Panc1 (cell line): Measurements from ENCODE around the gene DAPK1. TPM values are rescaled to one million over a fixed set of nuclear protein-coding genes. Genes with fewer than 3 reads are reported as not detected.

Experiments
- ATAC-seq: fragments of 200-7000 bp; cut with Tn5 transposase; 2 replicates; pipeline ENCODE4 v1.9.1; 2020; ENCODE audit warnings: mild to moderate bottlenecking, moderate library complexity
- BruUV-seq: library from RNA; stranded (reverse); fragments of 400-500 nt; replicated peaks from 2 replicates; lab custom pipeline; 2021; lab: Mats Ljungman, UMichigan
- CTCF ChIA-PET: fragments of 300-600 bp; sonication (Branson Sonifier 250); formaldehyde crosslinking; loops from one replicate; lab custom pipeline; 2022; ENCODE audit warnings: antibody characterized with exemption; lab: Charles Lee
- POLR2A ChIA-PET: fragments of 300-600 bp; sonication (Branson Sonifier 250); formaldehyde crosslinking; loops from one replicate; lab custom pipeline; 2022; ENCODE audit warnings: antibody characterized with exemption; lab: Charles Lee
- DNase-seq: peaks from one replicate; pipeline ENCODE4 v3.0.0-alpha.2; 2010; ENCODE audit warnings: low read depth, low spot score
- H3K27ac ChIP-seq: 2 replicates; pipeline ENCODE4 v1.5.1; 2011; ENCODE audit warnings: mild to moderate bottlenecking, low read length, inconsistent platforms
- H3K27me3 ChIP-seq: fragments of 200-500 bp; sonication (Bioruptor generic); 2 replicates; pipeline ENCODE4 v1.6.0; 2014; ENCODE audit warnings: low read length, inconsistent platforms; ENCODE audit not compliant: control insufficient read depth, insufficient read depth
- H3K36me3 ChIP-seq: fragments of 200-500 bp; sonication (Bioruptor generic); 2 replicates; pipeline ENCODE4 v1.5.1; 2014; ENCODE audit warnings: inconsistent platforms, mild to moderate bottlenecking, low read length, moderate library complexity; ENCODE audit not compliant: control insufficient read depth, insufficient read depth
- H3K4me1 ChIP-seq: 2 replicates; pipeline ENCODE4 v1.5.1; 2011; ENCODE audit warnings: inconsistent platforms, mild to moderate bottlenecking, low read length, moderate library complexity; ENCODE audit not compliant: control insufficient read depth, insufficient read depth
- H3K4me3 ChIP-seq, 2 experiments: 2 replicates each; pipeline ENCODE4 v1.5.1; 2011 to 2012; ENCODE audit warnings: low read depth in 2 of 2, low read length in 2 of 2, mild to moderate bottlenecking in 2 of 2, inconsistent platforms in 1 of 2, moderate library complexity in 1 of 2
- H3K9me3 ChIP-seq: fragments of 200-500 bp; sonication (Bioruptor generic); 2 replicates; pipeline ENCODE4 v1.5.1; 2014; ENCODE audit warnings: low read depth, mild to moderate bottlenecking, inconsistent platforms, low read length, moderate library complexity; ENCODE audit not compliant: control insufficient read depth, insufficient read depth
- CTCF ChIP-seq: fragments of 450-650 bp; IDR thresholded peaks from 2 replicates; pipeline ENCODE4 v1.5.1; 2017; ENCODE audit warnings: mild to moderate bottlenecking
- POLR2AphosphoS5 ChIP-seq: IDR thresholded peaks from 2 replicates; pipeline ENCODE4 v1.6.1; 2012; ENCODE audit warnings: mild to moderate bottlenecking, low read depth, low read length, moderate library complexity
- REST ChIP-seq, 2 experiments: IDR thresholded peaks; 2 replicates each; pipeline ENCODE4 v1.6.1; 2011 to 2012; ENCODE audit warnings: low read depth in 2 of 2, control low read depth in 1 of 2, low read length in 1 of 2, mild to moderate bottlenecking in 1 of 2, moderate library complexity in 1 of 2; ENCODE audit not compliant: insufficient read depth in 1 of 2
- SIN3A ChIP-seq: IDR thresholded peaks from 2 replicates; pipeline ENCODE4 v1.6.1; 2012; ENCODE audit warnings: low read depth, mild to moderate bottlenecking, low read length, moderate library complexity, borderline replicate concordance; ENCODE audit not compliant: insufficient read depth
- TCF7L2 ChIP-seq: IDR thresholded peaks from 2 replicates; pipeline ENCODE4 v1.6.1; 2011; ENCODE audit warnings: mild to moderate bottlenecking, low read depth, low read length, inconsistent platforms
- in situ Hi-C: cut with HindIII; loops from 2 replicates; pipeline ENCODE4 v1.10.0; 2016; ENCODE audit warnings: low sequenced_read_pairs, low pct_unique_long_range_greater_than_20kb
- intact Hi-C: fragments of 100-400 bp; cut with micrococcal nuclease; formaldehyde crosslinking; loops from one replicate; pipeline ENCODE4 v1.10.0; 2022; ENCODE audit not compliant: unreplicated experiment
- total RNA-seq: library from RNA; stranded (reverse); gene quantifications from one replicate; pipeline ENCODE4 v1.2.1, GENCODE V29; 2021; ENCODE audit not compliant: unreplicated experiment

Gene DAPK1
- total RNA-seq, 1 experiment from 2014 or later, result 0.87 TPM

- H3K4me3 ChIP-seq, result peak overlapping the region in 1 of 2 experiments; percentile 41; a peak in 2 of 4 replicates
- H3K36me3 ChIP-seq, result no peaks in the 10 kb centered on the region
- ChIA-PET POLR2A (no interaction called here), CTCF (no interaction called here)
- BruUV-seq, result no TSS peak
- peak; percentile 91 for ATAC-seq
- H3K9me3 ChIP-seq, result no peaks in the 10 kb centered on the region
- TF ChIP-seq CTCF (no peak), POLR2AphosphoS5 (no peak), REST (IDR thresholded peaks at IDR 0.05; ENCODE audit: insufficient read depth in 1 of 2, low read depth in 2 of 2, low read length in 1 of 2) (no peak), TCF7L2 (no peak), SIN3A (no peak)
- peak overlapping the region; percentile 34; the same call in 1 of the 2 replicates for H3K27ac ChIP-seq
- DNase-seq, result peak; percentile 81
- in situ Hi-C loops, result no loop called here
- intact Hi-C loops, result no loop called here
- H3K4me1 ChIP-seq, result no peaks in the 10 kb centered on the region; the same call in 1 of the 2 replicates
- H3K27me3 ChIP-seq, result no peaks in the 10 kb centered on the region
Measured at GRCh38 chr9:87713278-87713987, 215.8 kb downstream of the DAPK1 start.

GRCh38 chr9:87713988-87714330, 216.3 kb downstream of the DAPK1 start:
- H3K4me1 ChIP-seq, result no peaks in the 10 kb centered on the region; the same call in 1 of the 2 replicates
- no peak overlapping the region; a peak in 1 of 4 replicates for H3K4me3 ChIP-seq
- POLR2A ChIA-PET, result no interaction called here
- TF ChIP-seq CTCF (no peak), POLR2AphosphoS5 (no peak), SIN3A (no peak), TCF7L2 (no peak), REST (IDR thresholded peaks at IDR 0.05; ENCODE audit: insufficient read depth in 1 of 2, low read depth in 2 of 2, low read length in 1 of 2) (no peak)
- in situ Hi-C loops (no loop called here), intact Hi-C loops (no loop called here)
- H3K36me3 ChIP-seq, result no peaks in the 10 kb centered on the region
- CTCF ChIA-PET, result no interaction called here
- H3K27me3 ChIP-seq, result no peaks in the 10 kb centered on the region
- no TSS peak for BruUV-seq
- ATAC-seq, result no peak
- no peaks in the 10 kb centered on the region for H3K9me3 ChIP-seq
- H3K27ac ChIP-seq, result no peak overlapping the region
- DNase-seq, result no peak
